Measurements from ENCODE around the gene DMD.

DMD gene

DNA sequence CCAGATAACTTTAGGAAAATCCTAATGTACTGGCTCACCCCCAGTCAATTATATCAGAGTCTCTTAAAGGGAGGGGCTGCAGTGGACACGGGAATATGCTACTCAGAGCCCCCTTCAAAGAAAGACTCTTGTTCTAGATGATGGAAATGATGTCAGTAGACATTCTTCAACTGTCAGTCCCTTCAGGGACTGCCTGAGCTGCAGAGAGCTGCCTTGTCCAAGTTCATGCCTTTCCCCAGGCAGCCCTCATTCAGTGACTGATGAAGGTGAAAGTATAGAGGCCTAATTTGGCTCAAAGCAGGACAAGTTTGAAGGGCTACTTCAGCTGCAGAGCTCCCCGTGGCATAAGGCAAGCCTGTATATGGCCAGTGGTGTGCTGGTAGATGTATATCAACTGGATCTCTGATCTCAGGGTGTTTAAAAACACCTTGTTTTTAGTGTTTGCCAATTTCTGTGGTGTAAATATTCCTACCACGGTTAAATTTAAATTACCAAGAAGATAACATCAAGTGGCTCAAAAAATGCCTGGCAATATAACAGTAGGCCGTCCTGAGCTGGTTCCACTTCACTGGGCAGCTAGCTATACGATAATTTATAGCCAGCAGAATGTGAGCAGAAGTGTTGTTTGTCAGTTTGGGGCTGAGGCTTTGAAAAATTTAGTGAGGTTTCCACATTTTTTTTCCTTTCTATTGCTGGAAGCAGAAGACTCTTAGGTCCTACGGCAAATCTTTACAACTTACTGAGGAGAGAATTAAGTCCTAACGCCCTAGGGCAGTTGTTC lies 1390.7 kb downstream of the DMD start:
- DNase-seq: no peak

- no peak for DNase-seq
These were observed 1391.9 kb downstream of the DMD start for GRCh38 chrX:31819455-31819854.

DNA sequence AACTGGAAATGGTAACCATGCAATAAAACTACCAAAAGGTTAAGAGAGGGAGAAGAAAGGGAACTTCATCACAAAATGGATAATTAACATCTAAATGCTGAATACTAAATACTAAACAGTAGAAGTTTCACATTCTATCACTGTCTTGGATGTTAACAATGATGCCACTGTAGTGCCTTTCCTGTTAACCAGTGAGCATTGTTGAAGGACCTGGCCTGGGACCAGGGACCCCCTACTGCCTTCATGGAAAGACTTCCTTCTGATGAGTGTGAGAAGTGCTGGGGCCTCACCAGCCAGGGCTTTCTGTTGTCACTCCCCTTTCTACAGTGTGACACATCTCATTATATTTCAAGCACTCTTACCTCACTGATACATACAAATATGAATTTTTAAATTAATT lies 1400.2 kb downstream of the DMD start:
- DNase-seq: no peak

- no peak for DNase-seq
These were observed 1403.0 kb downstream of the DMD start for GRCh38 chrX:31808357-31808756.

DNA sequence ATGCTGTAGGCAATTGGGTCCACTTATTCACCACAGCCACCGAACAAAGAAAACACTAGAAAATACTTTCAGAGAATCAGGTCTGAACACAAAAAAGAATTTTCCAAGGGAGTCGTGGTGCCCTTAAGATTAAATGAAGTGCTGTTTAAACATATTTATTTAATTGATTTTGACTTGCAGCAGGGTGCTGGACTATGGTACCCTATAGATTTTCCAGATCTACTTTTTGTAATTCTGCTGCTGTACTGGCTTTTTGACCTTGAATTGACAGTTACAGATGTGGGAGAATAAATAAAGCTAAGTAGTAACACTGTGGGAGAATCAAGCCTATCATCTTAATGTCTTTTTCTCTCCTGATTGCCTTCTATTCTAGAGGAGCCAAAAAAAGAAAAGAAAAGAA lies 1404.2 kb downstream of the DMD start:
- no peak for DNase-seq

DNA sequence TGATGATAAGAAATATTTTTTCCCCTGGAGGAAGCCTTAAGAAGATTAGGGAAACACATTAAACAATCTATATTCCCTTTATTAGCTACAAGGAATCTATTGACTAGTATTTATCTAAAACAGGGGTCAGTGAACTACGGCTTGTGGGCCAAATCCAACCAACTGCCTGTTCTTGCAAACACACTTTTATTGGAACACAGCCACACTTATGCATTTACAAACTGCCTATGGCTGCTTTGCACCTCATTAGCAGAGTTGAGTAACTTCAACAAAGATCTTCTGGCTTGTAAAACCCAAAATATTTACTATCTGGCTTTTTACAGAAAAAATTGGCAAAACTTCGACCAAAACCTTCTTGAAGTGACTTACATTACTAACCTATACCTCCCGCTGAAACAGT lies 1405.6 kb downstream of the DMD start:
- DNase-seq: no peak

DNA sequence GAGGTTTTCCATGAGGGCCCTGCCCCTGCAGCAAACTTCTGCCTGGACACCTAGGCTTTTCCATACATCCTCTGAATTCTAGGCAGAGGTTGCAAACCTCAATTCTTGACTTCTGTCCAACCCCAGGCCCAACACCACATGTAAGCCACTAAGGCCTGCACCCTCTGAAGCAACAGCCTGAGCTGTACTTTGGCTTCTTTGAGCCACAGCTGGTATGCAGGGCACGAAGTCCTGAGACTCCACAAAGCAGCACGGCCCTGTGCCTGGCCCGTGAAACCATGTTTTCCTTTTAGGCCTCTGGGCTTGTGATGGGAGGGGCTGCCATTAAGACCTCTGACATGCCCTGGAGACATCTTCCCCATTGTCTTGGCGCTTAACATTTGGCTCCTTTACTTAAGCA lies 1411.1 kb downstream of the DMD start:
- DNase-seq: no peak

GRCh38 chrX:31796624-31797023 lies 1414.7 kb downstream of the DMD start:
- DNase-seq: no peak

DNA sequence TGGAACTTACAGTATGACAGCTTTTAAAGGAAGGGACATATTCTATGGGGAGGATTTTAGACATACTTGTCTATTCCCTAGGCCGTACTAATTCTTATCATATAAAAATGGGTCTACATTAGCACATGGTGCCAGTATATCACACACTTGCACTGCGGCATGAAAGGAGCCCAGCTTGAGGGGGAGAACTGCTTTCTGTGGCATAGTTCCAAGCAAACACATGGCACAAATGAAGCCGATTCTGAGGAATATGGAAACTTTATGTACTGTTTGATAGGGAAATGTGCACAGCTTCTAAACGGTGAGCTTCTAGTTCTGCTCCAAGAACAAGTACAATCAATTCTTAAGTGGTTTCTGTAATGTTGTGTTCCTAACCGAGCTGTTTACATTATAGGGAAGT lies 1463.9 kb downstream of the DMD start:
- DNase-seq: no peak

DNA sequence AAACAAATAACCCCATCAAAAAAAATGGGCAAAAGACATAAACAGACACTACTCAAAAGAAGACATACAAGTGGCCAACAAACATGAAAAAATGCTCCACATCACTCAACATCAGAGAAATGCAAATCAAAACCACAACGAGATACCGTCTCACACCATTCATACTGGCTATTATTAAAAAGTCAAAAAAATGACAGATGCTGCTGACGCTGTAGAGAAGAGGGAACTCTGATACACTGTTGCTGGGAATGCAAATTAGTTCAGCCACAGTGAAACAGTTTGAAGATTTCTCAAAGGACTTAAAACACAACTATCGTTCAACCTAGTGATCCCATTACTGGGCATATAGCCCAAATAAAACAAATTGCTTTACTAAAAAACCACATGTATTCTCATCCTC lies 1468.3 kb downstream of the DMD start:
- no peak for DNase-seq

- DNase-seq: no peak
These were observed 1493.9 kb downstream of the DMD start for GRCh38 chrX:31717474-31717873.

DNA sequence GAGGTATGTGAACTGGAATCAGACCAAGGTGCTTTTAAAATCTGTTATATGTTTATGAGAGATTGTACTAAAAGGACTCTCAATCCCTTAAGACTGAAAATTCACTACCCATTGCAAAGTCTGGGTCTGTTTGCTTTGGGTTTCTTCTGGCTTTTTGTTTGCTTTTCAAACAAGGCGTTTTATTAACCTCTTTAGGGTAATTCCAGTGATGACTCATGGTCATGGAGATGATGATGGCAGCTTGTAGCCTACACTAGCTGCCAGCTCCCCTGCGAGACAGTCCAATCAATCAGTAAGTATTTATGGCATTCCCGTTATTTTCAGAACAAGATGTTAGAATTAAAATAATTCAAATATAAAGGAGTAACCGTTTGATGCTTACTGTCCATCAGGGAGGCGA lies 1495.7 kb downstream of the DMD start:
- DNase-seq: no peak

- DNase-seq: no peak
These were observed 1496.6 kb downstream of the DMD start for GRCh38 chrX:31714797-31715196.

DNA sequence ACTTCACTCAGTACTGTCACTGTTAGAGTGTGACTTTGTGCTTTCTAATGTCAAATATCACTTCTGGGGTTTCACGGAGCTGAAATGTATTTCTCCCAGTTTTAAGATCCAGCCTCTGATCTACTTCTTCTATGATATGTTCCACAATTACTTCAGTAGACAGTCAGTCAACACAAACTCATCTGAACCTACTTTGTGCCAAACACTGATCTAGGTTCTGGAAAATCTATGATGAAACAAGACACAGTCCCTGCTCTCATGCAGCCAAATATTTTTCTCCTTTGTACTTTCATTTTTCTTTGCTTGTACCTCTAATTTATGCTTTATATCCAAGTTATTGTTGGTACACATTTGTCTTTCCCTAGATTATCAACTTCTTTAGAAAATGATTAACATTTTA lies 1498.2 kb downstream of the DMD start:
- DNase-seq: no peak

- no peak for DNase-seq
These were observed 1500.2 kb downstream of the DMD start for GRCh38 chrX:31711166-31711565.

DNA sequence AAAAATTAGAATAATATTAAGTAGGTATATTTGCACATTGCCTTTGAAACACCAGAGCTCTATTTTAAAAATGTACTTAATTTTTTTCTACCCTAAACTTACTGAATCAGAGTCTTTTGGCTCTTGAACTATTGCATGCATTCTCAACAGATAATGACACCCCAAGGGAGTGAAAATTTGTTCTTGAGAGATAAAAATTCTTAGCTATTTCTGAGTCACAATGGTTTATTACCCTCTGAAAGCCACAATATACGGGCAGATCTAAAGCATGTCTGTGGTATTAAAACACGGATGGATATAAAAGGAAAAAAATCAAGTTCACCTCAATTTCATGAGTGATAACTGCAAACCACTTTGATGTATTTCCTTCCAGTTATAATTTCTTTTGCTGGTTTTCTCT lies 1503.2 kb downstream of the DMD start:
- no peak for DNase-seq

DNA sequence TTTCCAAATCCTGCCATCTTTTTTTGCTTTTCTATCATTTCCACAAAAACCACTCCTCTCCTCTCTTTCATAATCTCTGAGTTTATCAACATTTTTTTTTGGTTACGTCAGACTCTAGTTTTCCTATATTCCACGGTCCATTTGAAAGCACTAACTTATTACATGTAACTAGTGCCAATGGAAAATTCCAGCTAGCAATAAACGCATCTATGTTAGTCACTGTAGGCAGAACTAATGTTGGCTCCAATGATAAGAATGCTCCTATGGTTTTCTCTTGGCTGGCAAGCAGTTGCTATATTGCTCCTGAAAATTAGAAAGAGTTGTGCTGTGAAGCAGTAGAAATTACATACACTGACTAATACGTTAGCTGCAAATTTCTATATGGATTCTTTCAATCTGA lies 1504.9 kb downstream of the DMD start:
- DNase-seq: no peak

DNA sequence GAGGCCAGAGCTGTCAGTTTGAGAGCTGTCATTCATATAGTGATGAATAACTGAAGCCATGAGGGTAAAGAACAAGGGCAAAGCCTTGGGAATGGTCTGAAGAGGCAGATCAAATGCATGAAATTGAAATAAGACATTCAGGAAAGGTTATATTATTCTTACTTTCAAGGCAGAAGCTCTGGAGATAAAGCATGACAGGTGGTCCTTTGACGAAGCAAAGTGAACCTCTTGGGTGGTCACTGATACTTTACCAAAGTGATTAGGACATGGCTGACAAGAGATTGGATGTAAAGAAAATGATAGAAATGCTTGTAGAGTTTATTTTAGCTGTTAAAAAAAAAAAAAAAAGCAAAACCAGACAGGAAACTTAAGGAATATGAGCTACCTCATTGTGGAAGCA lies 1505.5 kb downstream of the DMD start:
- no peak for DNase-seq

- DNase-seq: no peak
These were observed 1506.4 kb downstream of the DMD start for GRCh38 chrX:31704938-31705337.

DNA sequence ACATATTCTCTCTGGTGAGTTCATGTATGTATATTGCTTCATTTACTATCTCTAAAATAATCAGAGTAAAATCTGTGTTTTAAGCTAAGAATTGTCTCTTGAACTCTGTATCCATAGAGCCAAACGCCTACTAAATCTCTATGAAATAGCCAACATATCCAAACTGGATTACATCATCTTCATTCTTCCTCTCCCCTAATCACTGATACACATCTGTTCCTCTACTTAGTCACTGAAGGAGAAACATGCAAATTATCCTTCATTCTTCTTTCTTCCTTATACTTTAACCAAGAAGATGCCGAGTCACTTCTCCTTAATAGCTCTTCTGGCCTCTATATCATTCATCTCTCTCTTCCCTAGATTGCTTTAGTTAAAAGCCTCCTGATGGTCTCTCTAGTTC lies 1509.1 kb downstream of the DMD start:
- DNase-seq: no peak

DNA sequence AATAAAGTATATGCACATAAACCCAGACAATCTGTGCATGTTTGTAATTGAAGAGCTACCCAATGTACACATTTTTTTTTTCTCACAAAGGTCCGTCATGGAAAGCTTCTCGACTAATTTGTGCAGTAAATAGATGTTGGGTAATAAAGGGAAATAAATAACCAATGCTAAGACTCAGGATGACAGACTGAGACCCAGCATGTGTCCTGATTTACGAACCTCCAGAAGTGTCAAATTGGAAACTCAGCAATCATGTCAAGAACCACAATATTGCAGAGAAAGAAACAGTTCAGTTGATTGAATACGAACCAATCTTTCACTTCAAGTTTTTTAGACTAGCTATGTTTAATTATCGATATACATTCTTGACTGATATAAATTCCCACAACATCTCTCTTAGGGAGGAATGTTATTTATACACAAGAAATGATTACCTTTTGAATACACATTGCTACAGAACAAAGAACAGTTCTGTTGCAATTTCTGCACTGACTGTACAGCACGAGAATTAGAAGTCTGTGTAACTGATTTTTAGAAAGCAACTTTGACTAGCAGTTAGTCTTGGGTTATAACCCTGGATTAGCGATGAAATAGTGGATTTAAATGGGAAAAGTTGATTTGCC lies 1513.9 kb downstream of the DMD start:
- no peak for DNase-seq

GRCh38 chrX:31679861-31680260 lies 1531.5 kb downstream of the DMD start:
- DNase-seq: no peak

DNA sequence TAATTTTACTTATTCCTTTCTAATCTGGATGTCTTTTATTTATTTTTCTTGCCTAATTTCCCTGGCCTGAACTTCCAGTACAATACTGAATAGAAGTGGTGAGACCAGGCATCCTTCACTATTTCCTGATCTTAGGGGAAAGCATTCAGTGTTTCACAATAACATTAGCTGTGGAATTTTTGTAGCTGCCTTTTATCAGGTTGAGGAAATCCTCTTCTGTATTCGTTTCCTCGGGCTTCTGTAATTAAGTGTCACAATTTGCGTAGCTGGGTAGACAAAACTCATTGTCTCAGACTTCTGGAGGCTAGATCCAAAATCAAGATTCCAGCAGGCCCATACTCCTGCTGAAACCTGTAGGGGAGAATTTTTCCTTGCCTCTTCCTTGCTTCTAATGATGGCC lies 1541.1 kb downstream of the DMD start:
- no peak for DNase-seq

DNA sequence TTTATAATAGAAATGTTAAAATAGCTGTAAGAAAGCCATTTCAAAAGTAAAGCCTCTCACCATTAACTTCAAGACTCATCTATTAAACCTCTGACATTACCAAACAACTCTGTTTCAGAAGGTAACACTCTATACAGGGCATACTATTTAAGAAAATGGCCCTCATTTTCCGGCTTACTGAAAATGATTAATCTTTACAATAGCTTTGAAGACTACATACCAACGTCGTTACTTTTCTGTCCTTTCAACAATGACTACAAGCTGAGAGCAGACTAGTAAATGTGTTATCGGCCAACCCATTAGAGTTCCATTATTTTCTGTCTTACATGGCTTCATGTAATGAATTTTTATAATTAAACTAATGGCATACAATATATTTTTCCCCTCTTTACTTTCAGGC lies 1545.9 kb downstream of the DMD start:
- DNase-seq: no peak

- no peak for DNase-seq
These were observed 1548.2 kb downstream of the DMD start for GRCh38 chrX:31663172-31663571.
